Tibial nerve (tissue), 4 donors: ENCODE measurements around the gene ANO8. TPM values are rescaled to one million over a fixed set of nuclear protein-coding genes. Genes with fewer than 3 reads are reported as not detected.
A peak's percentile ranks its signal among the peaks of the same experiment; 100 is the strongest.

Experiments used
- DNase-seq, 2 donors: peaks; one replicate each; pipeline ENCODE4 v3.0.0-alpha.2; 2019; ENCODE audit warnings: low spot score in 2 of 2
- H3K27ac ChIP-seq, 4 donors: fragments of 200-600 bp; sonication (generic) in 3 of 4; one replicate each; pipeline ENCODE4 v1.5.1; 2017 to 2019; ENCODE audit warnings: mild to moderate bottlenecking in 1 of 4
- H3K27me3 ChIP-seq, 2 donors: fragments of 200-600 bp; sonication (generic) in 1 of 2; one replicate each; pipeline versions ENCODE4 v1.5.1 to v1.6.0; 2017 to 2019
- H3K36me3 ChIP-seq, 3 donors: fragments of 200-600 bp; sonication (generic); one replicate each; pipeline ENCODE4 v1.5.1; 2018 to 2019
- H3K4me1 ChIP-seq, 4 donors: fragments of 200-600 bp; sonication (generic) in 3 of 4; one replicate each; pipeline ENCODE4 v1.5.1; 2017 to 2019
- H3K4me3 ChIP-seq, 4 donors: fragments of 200-600 bp; sonication (generic) in 3 of 4; one replicate each; pipeline ENCODE4 v1.5.1; 2017 to 2019; ENCODE audit warnings: mild to moderate bottlenecking in 1 of 4, moderate library complexity in 1 of 4
- H3K9me3 ChIP-seq, 4 donors: fragments of 200-600 bp; sonication (generic) in 3 of 4; one replicate each; pipeline ENCODE4 v1.5.1; 2017 to 2019
- EP300 ChIP-seq, 2 donors: sonication (generic); formaldehyde crosslinking; IDR thresholded peaks; one replicate each; pipeline ENCODE4 v1.6.1; 2017; ENCODE audit warnings: antibody characterized with exemption in 2 of 2, mild to moderate bottlenecking in 1 of 2
- POLR2A ChIP-seq, 2 donors: fragments of 450-650 bp; IDR thresholded peaks; one replicate each; pipeline ENCODE4 v1.6.1; 2017; ENCODE audit warnings: antibody characterized with exemption in 2 of 2, mild to moderate bottlenecking in 2 of 2, moderate library complexity in 2 of 2
- WGBS, 2 donors: methylation state at CpG; one replicate each; pipeline ENCODE4 v1.1.5; 2018; 5-methylcytosine and 5-hydroxymethylcytosine counted together
- total RNA-seq, 4 donors: library from RNA; depleted of rRNA; stranded (reverse); fragments of >200 nt; gene quantifications; one replicate each; pipeline ENCODE4 v1.1.0, GENCODE V29; 2016
- TF ChIP-seq, protein P1 (sequence below), 5 experiments: fragments of 200-600 bp in 3 of 5; fragments of 450-650 bp in 2 of 5; sonication (generic) in 3 of 5; IDR thresholded peaks; one replicate each; pipeline ENCODE4 v1.5.1; 2016 to 2019; ENCODE audit warnings: antibody characterized with exemption in 5 of 5, mild to moderate bottlenecking in 3 of 5, moderate library complexity in 2 of 5

The ANO8 gene
- total RNA-seq, 4 donors from 2014 or later = 10.7 to 23.1 (median 13.3) TPM

DNA sequence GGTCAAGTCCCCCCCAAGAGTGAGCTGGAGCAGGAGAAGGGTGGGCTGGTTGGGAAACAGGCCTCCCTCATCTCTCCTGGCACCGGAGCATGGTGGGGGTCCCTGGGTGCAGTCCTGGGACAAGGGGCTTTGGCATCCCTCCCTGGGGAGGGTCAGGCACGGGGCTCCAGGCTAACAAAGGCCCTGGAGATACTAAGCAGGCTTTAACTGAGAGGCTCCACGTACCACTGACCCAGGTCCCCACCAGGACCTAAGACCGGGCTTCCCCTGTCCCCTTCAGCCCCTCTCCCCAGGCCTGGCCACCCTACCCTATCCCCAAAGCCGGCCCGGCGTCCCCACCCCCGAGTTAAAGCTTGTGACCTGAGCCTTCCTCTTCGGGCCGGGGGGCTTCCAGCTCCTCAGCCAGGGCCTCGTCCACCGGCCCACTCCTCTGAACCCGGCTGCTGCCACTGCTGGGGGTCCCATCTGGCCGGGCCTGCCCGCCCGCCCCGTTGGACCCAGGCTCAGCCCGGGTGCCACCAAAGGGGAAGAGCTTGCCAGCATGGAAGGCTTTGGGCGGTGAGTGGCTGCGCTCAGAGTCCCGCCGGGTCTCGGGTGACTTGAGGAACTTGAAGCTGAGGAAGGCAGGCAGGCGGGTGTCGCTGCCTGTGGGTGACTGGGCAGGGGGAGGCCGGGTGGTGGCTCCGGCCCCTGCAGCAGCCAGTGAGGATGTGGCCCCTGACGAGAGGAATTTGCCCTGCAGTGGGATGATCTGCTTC, 10.1 kb downstream of the ANO8 start:
- H3K4me1 ChIP-seq = peaks cover 0 to 69% (median 24%) of the 10 kb centered on the region in 4 donors
- DNase-seq = no peak
- peaks cover 0 to 74% (median 12%) of the 10 kb centered on the region in 3 donors for H3K36me3 ChIP-seq
- H3K27me3 ChIP-seq = no peaks in the 10 kb centered on the region
- no peaks in the 10 kb centered on the region for H3K9me3 ChIP-seq
- TF ChIP-seq EP300 (IDR thresholded peaks at IDR 0.05) (no peak), POLR2A (IDR thresholded peaks at IDR 0.05) (no peak)
- TF ChIP-seq, protein P1, sequence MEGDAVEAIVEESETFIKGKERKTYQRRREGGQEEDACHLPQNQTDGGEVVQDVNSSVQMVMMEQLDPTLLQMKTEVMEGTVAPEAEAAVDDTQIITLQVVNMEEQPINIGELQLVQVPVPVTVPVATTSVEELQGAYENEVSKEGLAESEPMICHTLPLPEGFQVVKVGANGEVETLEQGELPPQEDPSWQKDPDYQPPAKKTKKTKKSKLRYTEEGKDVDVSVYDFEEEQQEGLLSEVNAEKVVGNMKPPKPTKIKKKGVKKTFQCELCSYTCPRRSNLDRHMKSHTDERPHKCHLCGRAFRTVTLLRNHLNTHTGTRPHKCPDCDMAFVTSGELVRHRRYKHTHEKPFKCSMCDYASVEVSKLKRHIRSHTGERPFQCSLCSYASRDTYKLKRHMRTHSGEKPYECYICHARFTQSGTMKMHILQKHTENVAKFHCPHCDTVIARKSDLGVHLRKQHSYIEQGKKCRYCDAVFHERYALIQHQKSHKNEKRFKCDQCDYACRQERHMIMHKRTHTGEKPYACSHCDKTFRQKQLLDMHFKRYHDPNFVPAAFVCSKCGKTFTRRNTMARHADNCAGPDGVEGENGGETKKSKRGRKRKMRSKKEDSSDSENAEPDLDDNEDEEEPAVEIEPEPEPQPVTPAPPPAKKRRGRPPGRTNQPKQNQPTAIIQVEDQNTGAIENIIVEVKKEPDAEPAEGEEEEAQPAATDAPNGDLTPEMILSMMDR (IDR thresholded peaks at IDR 0.05) = no peak
- 71 to 80% methylated on average over 13 to 23 of the region's 28 CpGs for WGBS, 2 donors
- H3K4me3 ChIP-seq = no peak overlapping the region
- peak overlapping the region in 3 of 4 donors; percentile 45 to 84 (median 72) for H3K27ac ChIP-seq

DNA sequence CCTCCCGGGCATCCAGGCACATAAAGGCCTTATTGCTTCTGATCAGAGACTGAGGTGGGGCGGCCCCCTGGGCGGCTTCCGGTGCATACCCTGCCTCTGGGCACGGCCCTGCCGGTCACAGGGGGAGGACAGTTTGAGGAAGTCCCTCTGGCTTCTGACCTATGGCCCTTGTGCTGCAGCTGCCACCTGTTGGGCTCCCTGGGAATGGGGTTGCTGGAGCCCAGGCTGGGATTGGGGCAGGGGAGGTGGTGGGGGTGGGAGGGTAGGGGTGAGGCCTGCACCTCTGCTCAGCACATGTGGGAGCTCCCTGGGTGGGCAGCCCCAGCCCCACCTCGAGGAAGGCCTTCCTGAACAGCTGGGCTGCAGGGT, 10.7 kb downstream of the ANO8 start:
- Histone ChIP-seq H3K36me3 (peaks cover 0 to 74% (median 12%) of the 10 kb centered on the region in 3 donors), H3K9me3 (no peaks in the 10 kb centered on the region), H3K27ac (peak overlapping the region; percentile 36 to 84 (median 58)), H3K4me1 (peaks cover 0 to 63% (median 21%) of the 10 kb centered on the region in 4 donors), H3K27me3 (no peaks in the 10 kb centered on the region), H3K4me3 (peak overlapping the region in 1 of 4 donors; percentile 38)
- TF ChIP-seq EP300 (IDR thresholded peaks at IDR 0.05) (no peak), POLR2A (IDR thresholded peaks at IDR 0.05) (no peak)
- TF ChIP-seq, protein P1 (IDR thresholded peaks at IDR 0.05) = no peak
- WGBS, 2 donors = 9 to 22% methylated on average over 1 to 6 of the region's 7 CpGs
- no peak for DNase-seq

DNA sequence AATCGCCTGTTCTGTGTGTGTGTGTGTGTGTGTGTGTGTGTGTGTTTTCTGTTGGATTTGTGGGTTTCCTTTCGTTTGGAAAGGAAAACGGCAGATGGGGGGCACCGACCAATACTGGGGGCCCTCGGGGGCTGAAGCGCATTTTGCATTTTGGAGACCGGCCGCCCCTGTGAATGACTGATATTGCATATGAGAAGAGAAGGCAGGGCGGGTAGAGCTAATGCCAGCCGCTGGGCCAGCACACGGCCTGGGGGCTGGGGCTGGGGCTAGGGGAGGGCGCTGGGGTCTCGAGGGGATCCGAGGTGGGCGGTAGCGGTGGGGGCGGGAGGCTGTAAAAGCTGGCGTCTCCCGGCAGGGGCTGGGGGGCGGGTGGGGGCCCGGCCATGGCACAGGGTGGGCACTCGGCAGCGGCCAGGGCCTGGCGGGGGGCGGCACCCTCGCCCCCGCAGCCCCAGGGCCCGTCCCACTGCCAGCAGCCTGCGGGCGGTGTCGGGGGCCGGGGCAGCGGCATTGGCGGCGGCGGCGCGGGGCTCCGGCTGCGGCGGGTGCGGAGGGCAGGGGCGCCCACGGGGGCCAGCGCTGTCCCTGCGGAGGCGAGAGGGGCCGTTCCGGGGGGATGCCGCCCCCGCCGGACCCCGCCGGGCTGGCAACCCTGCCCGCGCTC, 11.2 kb downstream of the ANO8 start:
- peak overlapping the region in 1 of 4 donors; percentile 38 for H3K4me3 ChIP-seq
- H3K27ac ChIP-seq = peak overlapping the region; percentile 36 to 84 (median 58)
- DNase-seq = no peak
- TF ChIP-seq POLR2A (IDR thresholded peaks at IDR 0.05) = no peak
- TF ChIP-seq, protein P1 (IDR thresholded peaks at IDR 0.05) = no peak
- no peak for TF ChIP-seq EP300 (IDR thresholded peaks at IDR 0.05)
- WGBS, 2 donors = 28 to 38% methylated on average over 20 to 42 of the region's 56 CpGs
- H3K9me3 ChIP-seq = no peaks in the 10 kb centered on the region
- no peaks in the 10 kb centered on the region for H3K27me3 ChIP-seq
- H3K36me3 ChIP-seq = peaks cover 0 to 78% (median 12%) of the 10 kb centered on the region in 3 donors
- peaks cover 0 to 59% (median 20%) of the 10 kb centered on the region in 4 donors for H3K4me1 ChIP-seq

DNA sequence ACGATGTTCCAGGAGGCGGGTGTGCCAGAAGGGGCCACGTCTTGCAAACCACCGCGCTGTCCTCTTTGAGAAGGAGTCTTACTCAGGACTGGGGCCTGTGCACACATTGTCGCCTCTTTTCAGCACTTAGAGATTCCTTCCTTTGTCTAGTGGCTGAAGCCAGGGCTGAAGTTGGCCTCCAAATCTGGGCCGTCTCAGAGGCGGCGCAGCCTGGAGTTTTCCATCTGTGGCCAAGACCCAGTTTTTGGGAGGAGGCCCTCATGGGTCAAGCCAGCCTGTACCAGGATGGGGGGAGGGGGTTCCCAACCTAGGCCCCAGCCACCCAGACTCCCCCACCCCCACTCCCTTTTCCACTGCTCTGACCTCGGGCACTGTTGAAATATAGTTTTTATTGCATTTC, 11.8 kb downstream of the ANO8 start:
- Histone ChIP-seq H3K27ac (peak overlapping the region in 2 of 4 donors; percentile 19 to 52), H3K27me3 (no peaks in the 10 kb centered on the region), H3K4me3 (no peak overlapping the region), H3K36me3 (peaks cover 0 to 84% (median 12%) of the 10 kb centered on the region in 3 donors), H3K9me3 (no peaks in the 10 kb centered on the region), H3K4me1 (peaks cover 0 to 53% (median 18%) of the 10 kb centered on the region in 4 donors)
- WGBS, 2 donors = 43 to 48% methylated on average over 9 to 10 of the region's 10 CpGs
- DNase-seq = no peak
- no peak for TF ChIP-seq POLR2A (IDR thresholded peaks at IDR 0.05)
- TF ChIP-seq, protein P1 (IDR thresholded peaks at IDR 0.05) = no peak
- no peak for TF ChIP-seq EP300 (IDR thresholded peaks at IDR 0.05)
